GM20000 (cell line): ENCODE results near the gene KIF7.

Experiments
- DNase-seq: peaks from one replicate; pipeline ENCODE4 v3.0.0; 2012; ENCODE audit warnings: low spot score
- TF ChIP-seq, protein P1 (sequence below): IDR thresholded peaks from 2 replicates; pipeline ENCODE4 v1.5.1; 2012; ENCODE audit warnings: mild to moderate bottlenecking, control low read depth; ENCODE audit errors: extremely low read depth, missing control alignments

KIF7 gene

DNA sequence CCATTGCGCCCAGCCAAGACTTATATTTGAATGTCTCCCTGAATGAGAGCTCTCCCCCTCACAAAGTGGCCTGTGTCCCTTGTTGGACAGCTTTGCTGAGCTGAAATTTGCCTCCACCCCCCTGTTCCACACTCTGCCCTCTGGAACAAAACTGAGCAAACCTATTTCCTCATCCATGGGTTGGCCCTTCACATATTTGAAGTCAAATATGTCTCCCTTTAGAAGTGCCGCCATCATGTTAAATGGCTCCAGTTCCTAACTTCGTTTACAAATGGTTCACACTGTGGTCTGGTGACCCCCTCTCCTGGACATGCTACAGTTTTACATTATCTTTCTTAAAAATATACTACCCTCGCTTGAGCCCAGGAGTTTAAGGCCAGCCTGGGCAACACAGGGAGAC, 19.3 kb upstream of the KIF7 start:
- TF ChIP-seq, protein P1, sequence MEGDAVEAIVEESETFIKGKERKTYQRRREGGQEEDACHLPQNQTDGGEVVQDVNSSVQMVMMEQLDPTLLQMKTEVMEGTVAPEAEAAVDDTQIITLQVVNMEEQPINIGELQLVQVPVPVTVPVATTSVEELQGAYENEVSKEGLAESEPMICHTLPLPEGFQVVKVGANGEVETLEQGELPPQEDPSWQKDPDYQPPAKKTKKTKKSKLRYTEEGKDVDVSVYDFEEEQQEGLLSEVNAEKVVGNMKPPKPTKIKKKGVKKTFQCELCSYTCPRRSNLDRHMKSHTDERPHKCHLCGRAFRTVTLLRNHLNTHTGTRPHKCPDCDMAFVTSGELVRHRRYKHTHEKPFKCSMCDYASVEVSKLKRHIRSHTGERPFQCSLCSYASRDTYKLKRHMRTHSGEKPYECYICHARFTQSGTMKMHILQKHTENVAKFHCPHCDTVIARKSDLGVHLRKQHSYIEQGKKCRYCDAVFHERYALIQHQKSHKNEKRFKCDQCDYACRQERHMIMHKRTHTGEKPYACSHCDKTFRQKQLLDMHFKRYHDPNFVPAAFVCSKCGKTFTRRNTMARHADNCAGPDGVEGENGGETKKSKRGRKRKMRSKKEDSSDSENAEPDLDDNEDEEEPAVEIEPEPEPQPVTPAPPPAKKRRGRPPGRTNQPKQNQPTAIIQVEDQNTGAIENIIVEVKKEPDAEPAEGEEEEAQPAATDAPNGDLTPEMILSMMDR: no peak
- DNase-seq: no peak

DNA sequence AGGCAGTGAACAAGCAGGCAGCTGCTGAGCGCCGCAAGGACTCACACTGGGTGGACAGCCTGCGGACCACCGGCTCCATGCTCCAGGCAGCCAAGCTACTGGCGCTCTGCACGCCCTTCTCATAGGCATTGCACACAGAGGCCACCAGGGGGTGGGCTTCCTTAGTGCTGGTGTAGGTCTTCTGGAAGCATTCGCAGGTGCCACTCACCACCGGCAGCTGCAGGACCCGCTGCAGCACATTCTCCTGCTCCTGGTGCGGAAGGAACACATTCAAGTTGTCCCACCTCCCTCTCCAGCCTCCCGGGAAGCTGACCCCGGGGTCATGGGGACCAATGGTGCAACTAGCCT, 17.9 kb upstream of the KIF7 start:
- TF ChIP-seq, protein P1: peak; percentile 34
- DNase-seq: no peak

DNA sequence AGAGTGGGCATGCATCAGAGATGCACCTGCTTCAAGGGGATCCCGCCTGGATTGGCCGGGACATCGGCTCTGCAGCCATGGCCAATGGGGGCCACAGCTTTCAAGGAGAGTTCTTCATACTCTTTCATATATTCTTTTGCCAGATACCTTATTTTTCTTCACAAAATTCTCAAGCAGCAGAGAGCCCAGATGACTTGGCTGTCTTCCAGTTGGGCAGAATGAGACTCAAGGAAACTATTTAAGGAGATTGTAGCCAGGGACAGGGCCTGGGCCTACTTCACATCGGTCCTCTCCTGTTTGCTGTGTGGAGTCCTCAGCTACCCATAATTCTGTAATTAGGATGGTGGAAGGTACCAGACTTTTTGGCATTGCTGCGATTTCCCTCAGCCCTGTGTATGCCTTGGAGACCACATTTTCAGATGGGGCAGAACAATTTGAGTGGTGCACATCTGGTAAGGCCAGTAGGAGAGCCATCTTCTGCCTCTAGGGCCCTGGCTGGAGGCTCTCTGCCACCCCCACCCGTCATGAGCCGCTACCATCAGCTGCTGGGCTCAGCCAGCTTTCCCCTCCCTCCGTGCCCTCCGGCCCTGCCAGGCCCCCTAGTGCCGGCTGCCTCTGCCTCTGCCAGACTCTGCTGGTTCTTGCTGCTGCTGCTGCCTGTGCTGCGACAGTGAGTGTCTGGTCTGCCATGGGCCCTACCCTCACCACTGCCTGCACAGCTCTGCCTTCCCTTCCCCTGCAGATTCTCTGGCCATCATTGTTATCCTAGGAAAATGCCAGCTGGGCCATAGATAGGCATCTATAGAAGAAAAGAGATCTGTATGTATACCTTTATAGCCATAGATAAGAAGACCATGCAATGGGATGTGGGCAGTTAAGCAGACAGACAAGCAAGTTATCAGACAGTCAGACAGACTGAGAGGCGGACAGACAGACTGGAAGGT, 17.2 kb upstream of the KIF7 start:
- no peak for DNase-seq
- TF ChIP-seq, protein P1: no peak

DNA sequence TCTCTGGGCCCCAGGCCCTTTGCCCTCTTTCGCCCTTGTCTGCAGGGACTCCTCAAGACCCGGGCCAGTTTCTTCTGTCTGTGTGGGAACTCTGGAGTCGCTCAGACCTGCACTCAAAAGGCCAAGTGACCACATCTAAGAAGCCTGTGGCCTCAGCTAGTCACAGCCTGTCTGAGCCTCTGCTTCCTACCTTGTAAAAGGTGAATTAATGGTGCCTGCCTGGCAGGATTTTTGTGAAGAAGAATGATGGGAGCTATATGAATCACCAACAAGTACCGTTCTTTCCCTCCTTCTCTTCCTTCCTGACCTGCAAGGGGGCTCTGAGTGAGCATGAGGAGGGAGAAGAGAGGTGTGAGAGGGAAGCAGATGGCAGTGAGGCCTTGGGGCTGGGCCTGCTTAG, 16.4 kb upstream of the KIF7 start:
- TF ChIP-seq, protein P1: no peak
- DNase-seq: no peak

DNA sequence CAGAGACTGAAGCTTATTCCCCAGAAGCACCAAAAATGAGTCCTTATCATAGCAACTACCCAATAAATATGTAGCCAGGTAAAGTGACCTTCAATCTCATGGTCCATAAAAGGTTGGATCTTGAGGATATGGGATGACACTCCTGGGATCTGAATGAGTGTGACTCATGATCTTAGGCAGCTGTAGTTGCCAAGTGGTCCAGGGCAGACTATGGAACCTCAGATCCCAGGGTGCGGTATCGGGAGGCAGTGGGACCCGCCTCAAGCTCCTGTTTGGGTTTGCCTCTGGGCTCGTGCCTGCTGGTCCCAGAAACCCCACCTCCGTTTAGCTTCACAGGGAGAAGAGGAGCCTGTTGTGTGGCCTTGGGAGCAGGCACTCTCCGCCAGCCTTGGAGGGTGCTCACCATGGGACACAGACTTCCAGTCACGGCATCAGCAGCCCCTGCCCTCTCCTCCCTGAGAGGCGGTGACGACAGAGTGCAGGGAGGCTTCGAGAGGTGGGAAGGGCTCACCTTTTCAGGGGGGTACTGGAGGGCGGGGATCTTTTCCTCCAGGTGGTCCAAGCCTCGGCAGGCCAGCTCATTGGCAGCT, 15.8 kb upstream of the KIF7 start:
- DNase-seq: no peak
- TF ChIP-seq, protein P1: no peak

DNA sequence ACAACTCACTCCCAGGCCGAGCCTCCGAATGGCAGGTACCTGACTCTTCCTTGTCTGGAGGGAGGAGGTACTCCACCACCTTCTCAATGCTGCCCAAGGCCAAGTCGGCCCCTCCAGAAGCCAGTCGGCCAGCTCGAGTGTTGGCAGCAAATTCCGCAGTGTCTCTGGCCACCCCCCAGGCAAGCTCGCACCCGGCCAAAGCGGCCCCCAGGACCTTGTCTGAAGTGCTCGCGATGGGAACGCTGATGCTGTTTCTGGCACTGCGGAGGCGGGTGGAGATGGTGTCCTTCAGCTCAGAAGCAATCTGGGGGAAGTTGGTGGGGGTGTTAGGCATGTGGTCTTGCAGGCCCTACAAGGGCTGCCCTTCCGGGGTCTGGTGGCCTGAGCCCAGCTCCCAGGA, 14.7 kb upstream of the KIF7 start:
- DNase-seq: no peak
- TF ChIP-seq, protein P1: no peak

DNA sequence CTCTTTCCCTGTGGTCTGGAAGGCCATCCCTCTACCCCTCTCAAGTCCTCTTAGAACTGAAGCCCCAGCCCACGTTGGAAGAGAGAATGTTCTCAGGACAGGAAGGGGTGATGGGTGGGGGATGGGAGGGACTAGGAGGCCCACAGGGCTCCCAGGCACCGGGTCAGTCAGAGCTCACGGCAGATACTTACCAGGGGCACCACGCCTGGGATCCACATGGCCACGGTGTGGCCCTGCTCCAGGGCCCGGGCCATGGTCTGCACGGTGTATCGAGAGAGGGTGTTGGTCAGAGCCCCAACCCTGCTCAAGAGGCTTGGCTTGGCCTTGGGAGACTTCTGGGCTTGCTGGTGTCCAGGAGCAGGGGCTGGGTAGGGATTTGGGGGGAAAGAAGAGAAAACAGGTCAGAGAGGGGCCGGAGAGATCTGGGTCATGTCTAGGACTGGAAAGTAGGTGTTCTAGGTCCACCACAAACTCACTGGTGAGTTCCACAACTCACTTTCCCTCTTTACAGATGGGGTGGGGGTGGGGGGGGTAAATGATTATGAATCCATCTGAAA, 14.1 kb upstream of the KIF7 start:
- TF ChIP-seq, protein P1: no peak

More for the DNA sequence above, 14.1 kb upstream of the KIF7 start:
- DNase-seq: no peak
